ENCODE results near the gene EFEMP2. TPM values are rescaled to one million over a fixed set of nuclear protein-coding genes. Genes with fewer than 3 reads are reported as not detected.

EFEMP2 gene
- total RNA-seq, 1 experiment from 2014 or later: 26.2 TPM

GRCh38 chr11:65920372-65920802 lies 47.8 kb upstream of the EFEMP2 start:
- H3K23ac ChIP-seq (ENCODE audit: insufficient read length, low read depth, low read length): no peak overlapping the region
- no peaks in the 10 kb centered on the region for H3K79me1 ChIP-seq (ENCODE audit: insufficient read depth, low read depth, low read length, poor library complexity, severe bottlenecking)
- Mint-ChIP-seq H3K4me3 (peak overlapping the region; percentile 84 to 93), H3K9me3 (no peaks in the 10 kb centered on the region), H3K27ac (no peak overlapping the region), H3K27me3 (ENCODE audit: low read depth) (peaks cover under 1% of the 10 kb centered on the region; the same call in 1 of the 2 replicates), H3K4me1 (peaks cover 13 to 21% of the 10 kb centered on the region in 2 experiments), H3K36me3 (ENCODE audit: insufficient read depth in 1 of 3, low read depth in 3 of 3) (peaks cover 1 to 25% (median 23%) of the 10 kb centered on the region in 3 experiments; a peak in 6 of 7 replicates)
- WGBS (ENCODE audit: extremely low coverage, insufficient read length, low lambda C conversion rate): no CpG with 5 or more reads among the region's 15 CpGs
- no peak overlapping the region for H3K18ac ChIP-seq (ENCODE audit: insufficient read length, low read depth, low read length)
- H2AK5ac ChIP-seq (ENCODE audit: insufficient read length, low read length): no peak overlapping the region
- no peak overlapping the region for H4K8ac ChIP-seq (replicated peaks; ENCODE audit: insufficient read length, low read depth, low read length)
- H2BK15ac ChIP-seq (ENCODE audit: low read depth, low read length): no peak overlapping the region
- DNase-seq: no peak
- no peaks in the 10 kb centered on the region for H3K27me3 ChIP-seq (ENCODE audit: insufficient read depth, low read length)
- H4K91ac ChIP-seq (ENCODE audit: insufficient read length, low read depth, low read length): no peak overlapping the region
- H3K4ac ChIP-seq (ENCODE audit: low read depth, low read length): no peak overlapping the region
- no peaks in the 10 kb centered on the region for H3K9me3 ChIP-seq (ENCODE audit: control insufficient read depth, low read depth, low read length)
- no peak overlapping the region for H3K9ac ChIP-seq (ENCODE audit: extremely low read depth, insufficient read length, low read length)
- H3K27ac ChIP-seq (ENCODE audit: insufficient read length, low read depth, low read length): no peak overlapping the region
- peaks cover 11% of the 10 kb centered on the region for H3K23me2 ChIP-seq (ENCODE audit: insufficient read length, low read depth, low read length, poor library complexity, severe bottlenecking)
- H4K5ac ChIP-seq (ENCODE audit: insufficient read length, low read depth, low read length): no peak overlapping the region
- H3K79me2 ChIP-seq (ENCODE audit: insufficient read depth, low read length): no peaks in the 10 kb centered on the region
- no peaks in the 10 kb centered on the region for H3K4me1 ChIP-seq (ENCODE audit: insufficient read depth, low read length)
- no peak for TF ChIP-seq CTCF (conservative IDR thresholded peaks at IDR 0.05)
- H3K56ac ChIP-seq (ENCODE audit: insufficient read length, low read depth, low read length): no peak overlapping the region
- no peak overlapping the region for H2BK12ac ChIP-seq (ENCODE audit: insufficient read length, low read depth, low read length)
- H2BK20ac ChIP-seq (ENCODE audit: low read depth, low read length, poor library complexity, severe bottlenecking): no peak overlapping the region
- H3K4me2 ChIP-seq (ENCODE audit: insufficient read depth, insufficient read length, low read length): peak overlapping the region; percentile 57
- H3T11ph ChIP-seq (ENCODE audit: low read length): no peak overlapping the region
- no peak overlapping the region for H3K14ac ChIP-seq (ENCODE audit: insufficient read depth, low read length)
- H2BK120ac ChIP-seq (ENCODE audit: low read depth, low read length, poor library complexity, severe bottlenecking): no peak overlapping the region
- H2BK5ac ChIP-seq (ENCODE audit: insufficient read length, low read length): no peak overlapping the region
- H4K20me1 ChIP-seq (ENCODE audit: control insufficient read depth, insufficient read depth, insufficient read length): no peaks in the 10 kb centered on the region
- no peak overlapping the region for H2AFZ ChIP-seq (ENCODE audit: low read length)

All from H9 (cell line).